HEK293 (cell line): ENCODE results near the gene ASCC3.
A peak's percentile ranks its signal among the peaks of the same experiment; 100 is the strongest.

Source experiments
- HOXC10 ChIP-seq: sonication (generic); formaldehyde crosslinking; IDR thresholded peaks from 2 replicates; pipeline ENCODE4 v1.8.1; 2023; ENCODE audit warnings: mild to moderate bottlenecking, missing genetic modification reagents
- KLF10 ChIP-seq: fragments of 450-650 bp; IDR thresholded peaks from 2 replicates; pipeline ENCODE4 v1.5.1; 2018; ENCODE audit warnings: missing biosample characterization, mild to moderate bottlenecking, missing genetic modification characterization
- KLF16 ChIP-seq: fragments of 450-650 bp; formaldehyde crosslinking; IDR thresholded peaks from 2 replicates; pipeline ENCODE4 v1.5.1; 2017; ENCODE audit warnings: missing biosample characterization, missing genetic modification characterization
- KLF8 ChIP-seq: fragments of 450-650 bp; formaldehyde crosslinking; IDR thresholded peaks from 2 replicates; pipeline ENCODE4 v1.5.1; 2016; ENCODE audit warnings: missing biosample characterization, missing genetic modification characterization
- KLF9 ChIP-seq: fragments of 450-650 bp; formaldehyde crosslinking; IDR thresholded peaks from 2 replicates; pipeline ENCODE4 v1.5.1; 2016; ENCODE audit warnings: missing biosample characterization, missing genetic modification characterization, low read depth
- MZF1 ChIP-seq: fragments of 450-650 bp; formaldehyde crosslinking; IDR thresholded peaks from 2 replicates; pipeline ENCODE4 v1.5.1; 2017; ENCODE audit warnings: missing biosample characterization, missing genetic modification characterization, borderline replicate concordance
- PRDM6 ChIP-seq: fragments of 450-650 bp; formaldehyde crosslinking; IDR thresholded peaks from 2 replicates; pipeline ENCODE4 v1.5.1; 2017; ENCODE audit warnings: missing biosample characterization, missing genetic modification characterization
- ZBTB21 ChIP-seq: fragments of 450-650 bp; formaldehyde crosslinking; IDR thresholded peaks from 2 replicates; pipeline ENCODE4 v1.5.1; 2017; ENCODE audit warnings: missing biosample characterization, missing genetic modification characterization
- ZEB2 ChIP-seq: fragments of 450-650 bp; formaldehyde crosslinking; IDR thresholded peaks from 2 replicates; pipeline ENCODE4 v1.5.1; 2016; ENCODE audit warnings: missing biosample characterization, missing genetic modification characterization
- ZFHX2 ChIP-seq: fragments of 450-650 bp; formaldehyde crosslinking; conservative IDR thresholded peaks from 2 replicates; pipeline ENCODE4 v1.5.1; 2016; ENCODE audit warnings: missing biosample characterization, missing genetic modification characterization
- ZIC2 ChIP-seq: fragments of 450-650 bp; formaldehyde crosslinking; IDR thresholded peaks from 2 replicates; pipeline ENCODE4 v1.5.1; 2016; ENCODE audit warnings: missing biosample characterization, missing genetic modification characterization
- ZNF184 ChIP-seq: fragments of 450-650 bp; IDR thresholded peaks from 2 replicates; pipeline ENCODE4 v1.5.1; 2018; ENCODE audit warnings: missing biosample characterization, mild to moderate bottlenecking, missing genetic modification characterization
- ZNF223 ChIP-seq: fragments of 450-650 bp; formaldehyde crosslinking; IDR thresholded peaks from 2 replicates; pipeline ENCODE4 v1.5.1; 2016; ENCODE audit warnings: missing biosample characterization, missing genetic modification characterization
- ZNF24 ChIP-seq: fragments of 450-650 bp; formaldehyde crosslinking; IDR thresholded peaks from 2 replicates; pipeline ENCODE4 v1.5.1; 2016; ENCODE audit warnings: missing biosample characterization, missing genetic modification characterization
- ZNF248 ChIP-seq: fragments of 450-650 bp; formaldehyde crosslinking; IDR thresholded peaks from 2 replicates; pipeline ENCODE4 v1.5.1; 2017; ENCODE audit warnings: missing biosample characterization, missing genetic modification characterization
- ZNF311 ChIP-seq: fragments of 450-650 bp; formaldehyde crosslinking; IDR thresholded peaks from 2 replicates; pipeline ENCODE4 v1.5.1; 2017; ENCODE audit warnings: missing biosample characterization, missing genetic modification characterization, borderline replicate concordance
- ZNF324 ChIP-seq: fragments of 450-650 bp; formaldehyde crosslinking; IDR thresholded peaks from 2 replicates; pipeline ENCODE4 v1.5.1; 2016; ENCODE audit warnings: missing biosample characterization, missing genetic modification characterization
- ZNF398 ChIP-seq: fragments of 450-650 bp; formaldehyde crosslinking; IDR thresholded peaks from 2 replicates; pipeline ENCODE4 v1.5.1; 2017; ENCODE audit warnings: missing biosample characterization, missing genetic modification characterization
- ZNF416 ChIP-seq: fragments of 450-650 bp; formaldehyde crosslinking; IDR thresholded peaks from 2 replicates; pipeline ENCODE4 v1.5.1; 2016; ENCODE audit warnings: missing biosample characterization, missing genetic modification characterization
- ZNF48 ChIP-seq: fragments of 450-650 bp; formaldehyde crosslinking; IDR thresholded peaks from 2 replicates; pipeline ENCODE4 v1.5.1; 2016; ENCODE audit warnings: missing biosample characterization, missing genetic modification characterization
- ZNF501 ChIP-seq: fragments of 450-650 bp; formaldehyde crosslinking; IDR thresholded peaks from 2 replicates; pipeline ENCODE4 v1.5.1; 2016; ENCODE audit warnings: missing biosample characterization, missing genetic modification characterization
- ZNF510 ChIP-seq: fragments of 450-650 bp; formaldehyde crosslinking; IDR thresholded peaks from 2 replicates; pipeline ENCODE4 v1.5.1; 2018; ENCODE audit warnings: mild to moderate bottlenecking, missing genetic modification characterization, missing biosample characterization; ENCODE audit not compliant: insufficient replicate concordance
- ZNF529 ChIP-seq: fragments of 450-650 bp; formaldehyde crosslinking; IDR thresholded peaks from 2 replicates; pipeline ENCODE4 v1.5.1; 2017; ENCODE audit warnings: missing genetic modification characterization, missing biosample characterization; ENCODE audit not compliant: insufficient replicate concordance
- ZNF596 ChIP-seq: fragments of 450-650 bp; IDR thresholded peaks from 2 replicates; pipeline ENCODE4 v1.5.0; 2018; ENCODE audit warnings: missing biosample characterization, mild to moderate bottlenecking, missing genetic modification characterization, moderate library complexity
- ZNF624 ChIP-seq: fragments of 450-650 bp; formaldehyde crosslinking; IDR thresholded peaks from 2 replicates; pipeline ENCODE4 v1.5.1; 2017; ENCODE audit warnings: missing biosample characterization, missing genetic modification characterization
- ZNF629 ChIP-seq: fragments of 450-650 bp; formaldehyde crosslinking; IDR thresholded peaks from 2 replicates; pipeline ENCODE4 v1.5.1; 2017; ENCODE audit warnings: missing biosample characterization, missing genetic modification characterization
- ZNF645 ChIP-seq: fragments of 450-650 bp; formaldehyde crosslinking; IDR thresholded peaks from 2 replicates; pipeline ENCODE4; 2016; ENCODE audit warnings: missing biosample characterization, missing genetic modification characterization
- ZNF704 ChIP-seq: fragments of 450-650 bp; formaldehyde crosslinking; IDR thresholded peaks from 2 replicates; pipeline ENCODE4 v1.5.1; 2016; ENCODE audit warnings: missing biosample characterization, missing genetic modification characterization
- ZNF76 ChIP-seq: fragments of 450-650 bp; formaldehyde crosslinking; IDR thresholded peaks from 2 replicates; pipeline ENCODE4; 2016; ENCODE audit warnings: low read depth, missing biosample characterization, missing genetic modification characterization, borderline replicate concordance
- ZNF768 ChIP-seq: fragments of 450-650 bp; formaldehyde crosslinking; IDR thresholded peaks from 2 replicates; pipeline ENCODE4 v1.5.1; 2018; ENCODE audit warnings: missing biosample characterization, mild to moderate bottlenecking, missing genetic modification characterization
- ZNF785 ChIP-seq: fragments of 450-650 bp; formaldehyde crosslinking; IDR thresholded peaks from 2 replicates; pipeline ENCODE4 v1.5.1; 2016; ENCODE audit warnings: missing biosample characterization, missing genetic modification characterization

The ASCC3 gene

GRCh38 chr6:100592929-100593328 lies 288.2 kb downstream of the ASCC3 start (continued):
- TF ChIP-seq ZNF501 (peak; percentile 64), MZF1 (tag by site-specific recombination) (no peak), ZNF596 (peak; percentile 83), ZNF398 (tag by site-specific recombination) (peak; percentile 41; the same call in 1 of the 2 replicates), ZNF311 (tag by site-specific recombination) (no peak), ZIC2 (tag by site-specific recombination) (peak; percentile 100), ZNF24 (tag by site-specific recombination) (peak; percentile 98), ZNF510 (tag by site-specific recombination) (peak; percentile 13), ZNF529 (tag by site-specific recombination) (no peak), ZNF624 (no peak), ZNF416 (tag by site-specific recombination) (no peak), HOXC10 (CRISPR knock-in tag) (no peak), ZNF76 (tag by site-specific recombination) (peak; percentile 66; the same call in 1 of the 2 replicates), ZNF645 (tag by site-specific recombination) (peak; percentile 97), ZNF248 (no peak), ZEB2 (peak; percentile 63; the same call in 1 of the 2 replicates), KLF8 (tag by site-specific recombination) (peak; percentile 73; the same call in 1 of the 2 replicates), KLF9 (tag by site-specific recombination) (peak; percentile 28; the same call in 1 of the 2 replicates), ZNF629 (peak; percentile 68), PRDM6 (tag by site-specific recombination) (peak; percentile 98), ZNF223 (no peak), ZNF785 (tag by site-specific recombination) (no peak), ZNF768 (tag by site-specific recombination) (no peak), KLF16 (tag by site-specific recombination) (peak; percentile 56; the same call in 1 of the 2 replicates), ZNF48 (tag by site-specific recombination) (no peak), ZFHX2 (tag by site-specific recombination) (no peak), ZNF184 (tag by site-specific recombination) (no peak), KLF10 (tag by site-specific recombination) (peak; percentile 72), ZNF324 (tag by site-specific recombination) (peak; percentile 49; the same call in 1 of the 2 replicates), ZBTB21 (peak; percentile 70), ZNF704 (no peak)
